HCT116 (cell line): ENCODE data around the gene LURAP1L. TPM values are rescaled to one million over a fixed set of nuclear protein-coding genes. Genes with fewer than 3 reads are reported as not detected.

Experiments used
- ATAC-seq: fragments of 200-7000 bp; cut with Tn5 transposase; 2 replicates; pipeline ENCODE4 v1.9.1; 2020; ENCODE audit warnings: mild to moderate bottlenecking, moderate library complexity
- BruUV-seq: library from RNA; stranded (reverse); fragments of 400-500 nt; replicated peaks from 2 replicates; lab custom pipeline; 2021; lab: Mats Ljungman, UMichigan
- CTCF ChIA-PET: fragments of 300-600 bp; sonication (Branson Sonifier 250); formaldehyde crosslinking; loops from one replicate; lab custom pipeline; 2021; ENCODE audit warnings: antibody characterized with exemption; lab: Charles Lee
- POLR2A ChIA-PET: fragments of 300-600, 350-600 bp; sonication (Branson Sonifier 250); formaldehyde crosslinking; loops from one replicate; lab custom pipeline; 2021; ENCODE audit warnings: antibody characterized with exemption; lab: Charles Lee
- RAD21 ChIA-PET, 2 experiments: fragments of 300-600 bp; sonication (Branson Sonifier 250); formaldehyde crosslinking; loops; one replicate each; lab custom pipeline; 2023; ENCODE audit warnings: low total read pairs in 2 of 2; ENCODE audit not compliant: uncharacterized antibody in 2 of 2, unreplicated experiment in 2 of 2, low non-redundant PET in 1 of 2; lab: Charles Lee
- DNase-seq: peaks from one replicate; pipeline ENCODE4 v3.0.0-alpha.2; 2010; ENCODE audit warnings: low read depth, low spot score
- H2AFZ ChIP-seq: fragments of 200-600 bp; shearing (Covaris generic), sonication (generic); 2 replicates; pipeline ENCODE4 v1.6.1; 2017; ENCODE audit warnings: low read depth, mixed run types, mixed read lengths, antibody characterized with exemption, low read length; ENCODE audit not compliant: poor library complexity, severe bottlenecking
- H3K27ac ChIP-seq: 2 replicates; pipeline ENCODE4 v1.5.1; 2012; ENCODE audit warnings: low read depth, low read length
- H3K27me3 ChIP-seq: fragments of 200-600 bp; sonication (generic); 2 replicates; pipeline ENCODE4 v1.6.1; 2016; ENCODE audit warnings: mixed run types, low read length, mixed read lengths; ENCODE audit not compliant: insufficient read depth
- H3K36me3 ChIP-seq, 2 experiments: fragments of 200-500 bp in 1 of 2; fragments of 200-600 bp in 1 of 2; sonication (Bioruptor generic) in 1 of 2; sonication (generic) in 1 of 2; 2 replicates each; pipeline versions ENCODE4 v1.5.1 to v1.6.1; 2014 to 2016; ENCODE audit warnings: low read length in 2 of 2, inconsistent platforms in 1 of 2, mixed read lengths in 1 of 2, mixed run types in 1 of 2; ENCODE audit not compliant: insufficient read depth in 2 of 2, control insufficient read depth in 1 of 2
- H3K4me1 ChIP-seq, 2 experiments: fragments of 200-600 bp in 1 of 2; sonication (generic) in 1 of 2; 2 replicates each; pipeline versions ENCODE4 v1.5.1 to v1.6.1; 2012 to 2017; ENCODE audit warnings: low read length in 2 of 2, inconsistent platforms in 1 of 2, mild to moderate bottlenecking in 1 of 2, mixed read lengths in 1 of 2, mixed run types in 1 of 2, moderate library complexity in 1 of 2; ENCODE audit not compliant: insufficient read depth in 2 of 2, control insufficient read depth in 1 of 2
- H3K4me2 ChIP-seq: fragments of 200-600 bp; sonication (generic); 2 replicates; pipeline ENCODE4 v1.6.1; 2017; ENCODE audit warnings: mixed run types, low read length, mixed read lengths
- H3K4me3 ChIP-seq, 2 experiments: fragments of 200-600 bp in 1 of 2; sonication (generic) in 1 of 2; replicated peaks in 1 of 2; 2 replicates each; pipeline ENCODE4 v1.5.1; 2011 to 2016; ENCODE audit warnings: low read length in 2 of 2, control low read depth in 1 of 2, low read depth in 1 of 2, mild to moderate bottlenecking in 1 of 2, mixed read lengths in 1 of 2, mixed run types in 1 of 2
- H3K79me2 ChIP-seq: fragments of 200-600 bp; sonication (generic); 2 replicates; pipeline ENCODE4 v1.6.1; 2017; ENCODE audit warnings: mild to moderate bottlenecking, mixed run types, low read length, moderate library complexity, mixed read lengths; ENCODE audit not compliant: insufficient read depth
- H3K9ac ChIP-seq: fragments of 200-600 bp; sonication (generic); 2 replicates; pipeline ENCODE4 v1.6.1; 2016; ENCODE audit warnings: low read length, mixed read lengths
- H3K9me2 ChIP-seq: fragments of 200-600 bp; sonication (generic), shearing (Covaris generic); 2 replicates; pipeline ENCODE4 v1.6.1; 2017; ENCODE audit warnings: mixed run types, mild to moderate bottlenecking, moderate library complexity; ENCODE audit not compliant: insufficient read depth
- H3K9me3 ChIP-seq, 2 experiments: fragments of 200-500 bp in 1 of 2; fragments of 200-600 bp in 1 of 2; sonication (Bioruptor generic) in 1 of 2; sonication (generic) in 1 of 2; 2 replicates each; pipeline ENCODE4 v1.6.1; 2014 to 2017; ENCODE audit warnings: low read length in 2 of 2, mixed read lengths in 2 of 2, inconsistent platforms in 1 of 2, low read depth in 1 of 2, mild to moderate bottlenecking in 1 of 2, mixed run types in 1 of 2, moderate library complexity in 1 of 2; ENCODE audit not compliant: control insufficient read depth in 1 of 2, insufficient read depth in 1 of 2
- H4K20me1 ChIP-seq: fragments of 200-600 bp; sonication (generic), shearing (Covaris generic); 2 replicates; pipeline ENCODE4 v1.6.1; 2017; ENCODE audit warnings: mixed run types, mild to moderate bottlenecking, moderate library complexity; ENCODE audit not compliant: insufficient read depth
- ATF3 ChIP-seq: IDR thresholded peaks from 2 replicates; pipeline ENCODE4 v1.6.1; 2012
- CEBPB ChIP-seq: IDR thresholded peaks from 2 replicates; pipeline ENCODE4 v1.6.1; 2012; ENCODE audit warnings: low read depth
- CTCF ChIP-seq, 3 experiments: fragments of 200-600 bp in 1 of 3; sonication (generic) in 1 of 3; IDR thresholded peaks in 2 of 3; conservative IDR thresholded peaks in 1 of 3; 2 replicates each; pipeline ENCODE4 v1.5.1; 2012 to 2017; ENCODE audit warnings: low read depth in 2 of 3, low read length in 2 of 3, antibody characterized with exemption in 1 of 3, borderline replicate concordance in 1 of 3, control low read depth in 1 of 3, mild to moderate bottlenecking in 1 of 3, mixed read lengths in 1 of 3, mixed run types in 1 of 3, moderate library complexity in 1 of 3; ENCODE audit not compliant: insufficient read depth in 1 of 3
- EGR1 ChIP-seq: IDR thresholded peaks from 2 replicates; pipeline ENCODE4 v1.6.1; 2012; ENCODE audit warnings: low read depth
- ELF1 ChIP-seq: IDR thresholded peaks from 2 replicates; pipeline ENCODE4 v1.6.1; 2012; ENCODE audit warnings: low read depth, borderline replicate concordance
- EZH2 ChIP-seq: fragments of 200-600 bp; sonication (generic); IDR thresholded peaks from 2 replicates; pipeline ENCODE4 v1.6.1; 2017; ENCODE audit warnings: antibody characterized with exemption, mixed run types
- FOSL1 ChIP-seq: IDR thresholded peaks from 2 replicates; pipeline ENCODE4 v1.6.1; 2012; ENCODE audit warnings: low read depth
- JUND ChIP-seq: IDR thresholded peaks from 2 replicates; pipeline ENCODE4 v1.6.1; 2012
- MAX ChIP-seq: IDR thresholded peaks from 2 replicates; pipeline ENCODE4 v1.6.1; 2012
- REST ChIP-seq: IDR thresholded peaks from 2 replicates; pipeline ENCODE4 v1.6.1; 2012; ENCODE audit warnings: low read depth
- SP1 ChIP-seq: IDR thresholded peaks from 2 replicates; pipeline ENCODE4 v1.6.1; 2012; ENCODE audit warnings: low read depth
- TCF7L2 ChIP-seq: IDR thresholded peaks from 2 replicates; pipeline ENCODE4 v1.7.0; 2011; ENCODE audit warnings: borderline replicate concordance, inconsistent platforms; ENCODE audit not compliant: insufficient read depth, insufficient read length; ENCODE audit errors: extremely low read depth
- intact Hi-C: fragments of 100-400 bp; cut with micrococcal nuclease; formaldehyde crosslinking; loops from 2 replicates; pipeline ENCODE4 v1.10.0; 2022
- total RNA-seq: library from RNA; stranded (reverse); gene quantifications from one replicate; pipeline ENCODE4 v1.2.1, GENCODE V29; 2021; ENCODE audit not compliant: unreplicated experiment

Gene LURAP1L
- total RNA-seq, 1 experiment from 2014 or later, result 13.3 TPM

GRCh38 chr9:12759761-12760160, 15.1 kb upstream of the LURAP1L start:
- intact Hi-C loops, result no loop called here
- Histone ChIP-seq H3K4me2 (no peak overlapping the region), H4K20me1 (no peaks in the 10 kb centered on the region), H3K9me3 (no peaks in the 10 kb centered on the region), H3K36me3 (no peaks in the 10 kb centered on the region), H3K27me3 (no peaks in the 10 kb centered on the region), H3K27ac (no peak overlapping the region), H3K4me3 (no peak overlapping the region), H3K9me2 (no peaks in the 10 kb centered on the region), H2AFZ (no peak overlapping the region), H3K9ac (no peak overlapping the region), H3K4me1 (no peaks in the 10 kb centered on the region), H3K79me2 (no peaks in the 10 kb centered on the region)
- ChIA-PET RAD21 (no interaction called here), POLR2A (interaction anchor here (1.3 kb wide), 1 partner anchor 15 kb away, joined by 3 read pairs; the partner anchor contains the start of gene LURAP1L), CTCF (no interaction called here)
- TF ChIP-seq FOSL1 (no peak), MAX (no peak), ATF3 (no peak), SP1 (no peak), JUND (no peak), EGR1 (no peak), ELF1 (no peak), CTCF (IDR thresholded peaks at IDR 0.05 in 2 of 3, conservative IDR thresholded peaks at IDR 0.05 in 1 of 3; ENCODE audit: borderline replicate concordance in 1 of 3, insufficient read depth in 1 of 3, low read depth in 2 of 3, low read length in 2 of 3) (no peak), CEBPB (no peak), EZH2 (no peak), REST (no peak), TCF7L2 (no peak)
- no peak for DNase-seq
- no TSS peak for BruUV-seq
- no peak for ATAC-seq
